ENCODE results near the gene BRME1. TPM values are rescaled to one million over a fixed set of nuclear protein-coding genes. Genes with fewer than 3 reads are reported as not detected.

The BRME1 gene
- polyA plus RNA-seq, 3 donors: 0.05 to 0.28 TPM; not detected in 1

DNA sequence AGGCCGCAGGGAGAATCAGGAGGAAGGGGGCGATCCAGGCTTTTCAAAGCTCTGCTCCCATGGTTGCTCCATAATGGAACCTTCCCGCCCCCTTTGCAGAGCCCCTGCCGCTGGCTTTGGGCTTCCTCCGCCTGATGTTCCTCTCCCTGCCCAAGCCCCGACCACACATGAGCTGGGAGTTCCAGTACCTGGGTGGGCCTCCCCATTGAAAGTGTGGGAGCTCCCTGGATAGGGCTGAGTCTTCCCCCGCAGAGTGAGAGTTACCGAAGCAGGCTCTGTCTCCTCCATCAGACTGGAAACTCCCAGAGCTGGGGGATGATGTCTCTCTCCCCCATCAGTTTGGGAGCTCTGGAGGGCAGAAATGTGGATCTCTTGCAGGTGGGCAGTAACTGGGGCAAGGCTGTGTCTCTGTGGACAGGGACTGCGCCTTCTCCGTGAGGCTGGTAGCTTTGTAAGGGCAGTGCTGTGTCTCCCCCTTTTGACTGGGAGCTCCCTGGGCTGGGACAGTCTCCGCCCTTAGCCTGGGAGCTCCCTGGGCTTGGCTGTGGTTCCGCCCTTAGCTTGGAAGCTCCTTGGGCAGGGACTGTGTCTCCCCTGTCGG lies 47.1 kb upstream of the BRME1 start:
- no peaks in the 10 kb centered on the region for H3K9me3 ChIP-seq (replicated peaks in 1 of 2; ENCODE audit: control insufficient read depth in 1 of 2, insufficient read depth in 1 of 2, low read length in 2 of 2)
- peak overlapping the region; percentile 53 to 87 (median 74) for H3K4me3 ChIP-seq (replicated peaks in 1 of 3; ENCODE audit: low read depth in 2 of 3, low read length in 3 of 3)
- peaks cover 35% of the 10 kb centered on the region for H3K79me2 ChIP-seq (ENCODE audit: insufficient read depth, low read length)
- H3K27me3 Mint-ChIP-seq (ENCODE audit: low read depth in 3 of 3): peaks cover 0 to 2% (median 0%) of the 10 kb centered on the region in 3 donors
- H4K20me1 ChIP-seq (ENCODE audit: insufficient read depth, low read length): peaks cover 36% of the 10 kb centered on the region
- H3K4me1 ChIP-seq (ENCODE audit: control insufficient read depth in 1 of 2, insufficient read depth in 2 of 2, low read length in 2 of 2): peaks cover 16 to 21% of the 10 kb centered on the region in 2 donors
- H3K9ac ChIP-seq (ENCODE audit: insufficient read depth, low read length, poor library complexity, severe bottlenecking): peak overlapping the region; percentile 87
- H3K4me1 Mint-ChIP-seq: peaks cover 17% of the 10 kb centered on the region
- H3K9me3 Mint-ChIP-seq: peaks cover 0 to under 1% (median 0%) of the 10 kb centered on the region in 7 donors
- no peak for DNase-seq
- H3K27ac Mint-ChIP-seq: peak overlapping the region; percentile 68 to 89 (median 79)
- H3K4me3 Mint-ChIP-seq: peak overlapping the region; percentile 82 to 92
- WGBS (ENCODE audit: insufficient coverage): 18% methylated on average over 10 of the region's 13 CpGs
- peak overlapping the region; percentile 52 for H2AFZ ChIP-seq (ENCODE audit: insufficient read depth, low read depth, low read length, poor library complexity, severe bottlenecking)
- H3K36me3 ChIP-seq (replicated peaks in 1 of 2; ENCODE audit: control insufficient read depth in 1 of 2, insufficient read depth in 2 of 2, low read length in 2 of 2): peaks cover 37 to 41% of the 10 kb centered on the region in 2 donors
- H3K27me3 ChIP-seq (ENCODE audit: control insufficient read depth in 2 of 2, insufficient read depth in 2 of 2, low read length in 2 of 2): no peaks in the 10 kb centered on the region
- intact Hi-C loops (cut with micrococcal nuclease): loop anchor here in 1 of 2 donors (5.0 kb wide), 1 partner anchor 94 kb away; no protein-coding TSS in a partner anchor
- H3K4me2 ChIP-seq (replicated peaks; ENCODE audit: extremely low read depth, low read length, poor library complexity, severe bottlenecking): peak overlapping the region; percentile 93
- peak overlapping the region in 1 of 2 donors; percentile 80 for H3K27ac ChIP-seq (ENCODE audit: low read depth in 1 of 2, low read length in 2 of 2)
- peaks cover 28 to 39% of the 10 kb centered on the region in 2 donors for H3K36me3 Mint-ChIP-seq
- TF ChIP-seq, protein P1, sequence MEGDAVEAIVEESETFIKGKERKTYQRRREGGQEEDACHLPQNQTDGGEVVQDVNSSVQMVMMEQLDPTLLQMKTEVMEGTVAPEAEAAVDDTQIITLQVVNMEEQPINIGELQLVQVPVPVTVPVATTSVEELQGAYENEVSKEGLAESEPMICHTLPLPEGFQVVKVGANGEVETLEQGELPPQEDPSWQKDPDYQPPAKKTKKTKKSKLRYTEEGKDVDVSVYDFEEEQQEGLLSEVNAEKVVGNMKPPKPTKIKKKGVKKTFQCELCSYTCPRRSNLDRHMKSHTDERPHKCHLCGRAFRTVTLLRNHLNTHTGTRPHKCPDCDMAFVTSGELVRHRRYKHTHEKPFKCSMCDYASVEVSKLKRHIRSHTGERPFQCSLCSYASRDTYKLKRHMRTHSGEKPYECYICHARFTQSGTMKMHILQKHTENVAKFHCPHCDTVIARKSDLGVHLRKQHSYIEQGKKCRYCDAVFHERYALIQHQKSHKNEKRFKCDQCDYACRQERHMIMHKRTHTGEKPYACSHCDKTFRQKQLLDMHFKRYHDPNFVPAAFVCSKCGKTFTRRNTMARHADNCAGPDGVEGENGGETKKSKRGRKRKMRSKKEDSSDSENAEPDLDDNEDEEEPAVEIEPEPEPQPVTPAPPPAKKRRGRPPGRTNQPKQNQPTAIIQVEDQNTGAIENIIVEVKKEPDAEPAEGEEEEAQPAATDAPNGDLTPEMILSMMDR (IDR thresholded peaks at IDR 0.05): no peak

GRCh38 chr19:13952154-13952930 lies 46.4 kb upstream of the BRME1 start, which contains the start of gene DCAF15:
Gene DCAF15, plus strand, starts transcription at chr19:13952509. Its CDS starts 4 bp downstream, at chr19:13952513.
- intact Hi-C loops (cut with micrococcal nuclease): loop anchor here in 1 of 2 donors (5.0 kb wide), 1 partner anchor 95 kb away; no protein-coding TSS in a partner anchor
- no peaks in the 10 kb centered on the region for H3K9me3 ChIP-seq (replicated peaks in 1 of 2; ENCODE audit: control insufficient read depth in 1 of 2, insufficient read depth in 1 of 2, low read length in 2 of 2)
- H3K27ac ChIP-seq (ENCODE audit: low read depth in 1 of 2, low read length in 2 of 2): peak within 1 kb of the TSS in 1 of 2 donors; percentile 80
- 0% methylated on average over 42 of the region's 65 CpGs for WGBS (ENCODE audit: insufficient coverage)
- H3K27me3 Mint-ChIP-seq (ENCODE audit: low read depth in 3 of 3): peaks cover 0 to 2% (median 0%) of the 10 kb centered on the region in 3 donors
- H3K4me3 Mint-ChIP-seq: peak within 1 kb of the TSS; percentile 82 to 92
- peak within 1 kb of the TSS; percentile 78 for H2AFZ ChIP-seq (ENCODE audit: insufficient read depth, low read depth, low read length, poor library complexity, severe bottlenecking)
- peaks cover 16 to 21% of the 10 kb centered on the region in 2 donors for H3K4me1 ChIP-seq (ENCODE audit: control insufficient read depth in 1 of 2, insufficient read depth in 2 of 2, low read length in 2 of 2)
- peaks cover 29% of the 10 kb centered on the region for H4K20me1 ChIP-seq (ENCODE audit: insufficient read depth, low read length)
- H3K9ac ChIP-seq (ENCODE audit: insufficient read depth, low read length, poor library complexity, severe bottlenecking): peak within 1 kb of the TSS; percentile 87
- peak; percentile 99 to 100 (median 100) for DNase-seq
- TF ChIP-seq, protein P1 (IDR thresholded peaks at IDR 0.05): no peak
- H3K4me3 ChIP-seq (replicated peaks in 1 of 3; ENCODE audit: low read depth in 2 of 3, low read length in 3 of 3): peak within 1 kb of the TSS; percentile 53 to 87 (median 74)
- H3K4me1 Mint-ChIP-seq: peaks cover 17% of the 10 kb centered on the region
- peaks cover 35% of the 10 kb centered on the region for H3K79me2 ChIP-seq (ENCODE audit: insufficient read depth, low read length)
- peaks cover 21 to 32% of the 10 kb centered on the region in 2 donors for H3K36me3 Mint-ChIP-seq
- H3K4me2 ChIP-seq (replicated peaks; ENCODE audit: extremely low read depth, low read length, poor library complexity, severe bottlenecking): peak within 1 kb of the TSS; percentile 93
- H3K27ac Mint-ChIP-seq: peak within 1 kb of the TSS; percentile 75 to 89 (median 84)
- H3K27me3 ChIP-seq (ENCODE audit: control insufficient read depth in 2 of 2, insufficient read depth in 2 of 2, low read length in 2 of 2): no peaks in the 10 kb centered on the region
- peaks cover 30 to 34% of the 10 kb centered on the region in 2 donors for H3K36me3 ChIP-seq (replicated peaks in 1 of 2; ENCODE audit: control insufficient read depth in 1 of 2, insufficient read depth in 2 of 2, low read length in 2 of 2)
- peaks cover 0 to 1% (median 0%) of the 10 kb centered on the region in 7 donors for H3K9me3 Mint-ChIP-seq

All from CD14-positive monocyte (primary cell).